Endothelial cell (in vitro differentiated cells): ENCODE measurements around the gene MYL6B. TPM values are rescaled to one million over a fixed set of nuclear protein-coding genes. Genes with fewer than 3 reads are reported as not detected.
"Not testable (repeated sequence)": the region's sequence is repeated elsewhere in the genome, so short reads cannot be mapped to it uniquely, and the experiment has no call there.

Experiments used
- DNase-seq: peaks from one replicate; pipeline ENCODE4 v3.0.0; 2021; ENCODE audit warnings: low spot score
- H3K27ac Mint-ChIP-seq: one replicate; pipeline ENCODE4 v1.8.0; 2021; ENCODE audit warnings: mixed read lengths, inconsistent platforms; ENCODE audit not compliant: unreplicated experiment
- H3K27me3 Mint-ChIP-seq: one replicate; pipeline ENCODE4 v1.8.0; 2021; ENCODE audit warnings: mild to moderate bottlenecking, moderate library complexity, mixed read lengths, inconsistent platforms; ENCODE audit not compliant: unreplicated experiment
- H3K36me3 Mint-ChIP-seq: one replicate; pipeline ENCODE4 v1.8.0; 2021; ENCODE audit warnings: mild to moderate bottlenecking, low read depth, mixed read lengths, inconsistent platforms; ENCODE audit not compliant: unreplicated experiment
- H3K4me1 Mint-ChIP-seq: one replicate; pipeline ENCODE4 v1.8.0; 2021; ENCODE audit warnings: mild to moderate bottlenecking, mixed read lengths, inconsistent platforms; ENCODE audit not compliant: unreplicated experiment
- H3K4me3 Mint-ChIP-seq: one replicate; pipeline ENCODE4 v1.8.0; 2021; ENCODE audit warnings: mild to moderate bottlenecking, mixed read lengths, inconsistent platforms; ENCODE audit not compliant: unreplicated experiment
- H3K9me3 Mint-ChIP-seq: one replicate; pipeline ENCODE4 v1.8.0; 2021; ENCODE audit warnings: mixed read lengths, inconsistent platforms; ENCODE audit not compliant: unreplicated experiment
- CTCF ChIP-seq: fragments of 200-600 bp; sonication (generic); IDR thresholded peaks from one replicate; pipeline ENCODE4 v1.5.0; 2021; ENCODE audit warnings: antibody characterized with exemption; ENCODE audit not compliant: unreplicated experiment
- total RNA-seq: library from RNA; stranded (reverse); fragmentation: NEBNext Ultra II Directional; extraction: Animal tissue kit (Norgen Biotek cat#: 25700); gene quantifications from one replicate; pipeline ENCODE4 v1.2.1, GENCODE V29; 2021; ENCODE audit not compliant: unreplicated experiment

The MYL6B gene
- total RNA-seq, 1 donor from 2014 or later: 170 TPM

- H3K9me3 Mint-ChIP-seq: no peaks in the 10 kb centered on the region
- peaks cover 28% of the 10 kb centered on the region for H3K27me3 Mint-ChIP-seq
- peaks cover 37% of the 10 kb centered on the region for H3K4me1 Mint-ChIP-seq
- peaks cover 26% of the 10 kb centered on the region for H3K36me3 Mint-ChIP-seq
- DNase-seq: peak; percentile 88
- peak overlapping the region; percentile 97 for H3K4me3 Mint-ChIP-seq
- TF ChIP-seq CTCF: peak; percentile 60
- peak overlapping the region; percentile 95 for H3K27ac Mint-ChIP-seq
These were observed 37.7 kb downstream of the MYL6B start for GRCh38 chr12:56189918-56190694.

- no peak for DNase-seq
- peaks cover 28% of the 10 kb centered on the region for H3K27me3 Mint-ChIP-seq
- H3K4me3 Mint-ChIP-seq: peak overlapping the region; percentile 97
- peaks cover 25% of the 10 kb centered on the region for H3K36me3 Mint-ChIP-seq
- no peaks in the 10 kb centered on the region for H3K9me3 Mint-ChIP-seq
- no peak for TF ChIP-seq CTCF
- H3K27ac Mint-ChIP-seq: peak overlapping the region; percentile 95
- H3K4me1 Mint-ChIP-seq: peaks cover 36% of the 10 kb centered on the region
These were observed 38.3 kb downstream of the MYL6B start for GRCh38 chr12:56190695-56191155.

GRCh38 chr12:56192582-56192981 lies 40.2 kb downstream of the MYL6B start:
- H3K4me1 Mint-ChIP-seq: peaks cover 34% of the 10 kb centered on the region

GRCh38 chr12:56193025-56193578 lies 40.7 kb downstream of the MYL6B start:
- DNase-seq: peak; percentile 77
- no peaks in the 10 kb centered on the region for H3K9me3 Mint-ChIP-seq
- H3K36me3 Mint-ChIP-seq: peaks cover 13% of the 10 kb centered on the region
- H3K27ac Mint-ChIP-seq: peak overlapping the region; percentile 68
- peaks cover 34% of the 10 kb centered on the region for H3K4me1 Mint-ChIP-seq
- TF ChIP-seq CTCF: peak; percentile 86
- peaks cover 22% of the 10 kb centered on the region for H3K27me3 Mint-ChIP-seq
- peak overlapping the region; percentile 12 for H3K4me3 Mint-ChIP-seq

More at GRCh38 chr12:56192582-56192981, 40.2 kb downstream of the MYL6B start:
- Mint-ChIP-seq H3K9me3 (no peaks in the 10 kb centered on the region), H3K36me3 (peaks cover 17% of the 10 kb centered on the region), H3K4me3 (no peak overlapping the region), H3K27ac (no peak overlapping the region), H3K27me3 (peaks cover 26% of the 10 kb centered on the region)
- DNase-seq: no peak
- no peak for TF ChIP-seq CTCF

- not testable (repeated sequence) for H3K36me3 Mint-ChIP-seq, DNase-seq, H3K9me3 Mint-ChIP-seq, H3K4me3 Mint-ChIP-seq, H3K27me3 Mint-ChIP-seq
- Mint-ChIP-seq H3K4me1 (peaks cover 30% of the 10 kb centered on the region), H3K27ac (peak overlapping the region; percentile 90)
These were observed 44.6 kb downstream of the MYL6B start for GRCh38 chr12:56196818-56197550.
